Activated CD4-positive, alpha-beta T cell treated with anti-CD3 and anti-CD28 coated beads, Interleukin-2, amount 50 U/mL, for 24 hours (primary cell): ENCODE measurements around the gene FBXW10B.
"Not testable (repeated sequence)": the region's sequence is repeated elsewhere in the genome, so short reads cannot be mapped to it uniquely, and the experiment has no call there.

Source experiments
- DNase-seq, 2 donors: peaks; one replicate each; pipeline ENCODE4 v3.0.0-alpha.2; 2020; ENCODE audit warnings: low read depth in 1 of 2, low spot score in 1 of 2

Gene FBXW10B

GRCh38 chr17:15642505-15643251 lies 23.2 kb upstream of the FBXW10B start:
- DNase-seq = not testable (repeated sequence)

- not testable (repeated sequence) for DNase-seq
These were observed 22.5 kb upstream of the FBXW10B start for GRCh38 chr17:15642014-15642413.

GRCh38 chr17:15630930-15631453 lies 11.5 kb upstream of the FBXW10B start:
- not testable (repeated sequence) for DNase-seq

- DNase-seq = not testable (repeated sequence)
These were observed 10.5 kb upstream of the FBXW10B start for GRCh38 chr17:15629991-15630390.

GRCh38 chr17:15623661-15624209 lies 4.2 kb upstream of the FBXW10B start:
- DNase-seq = not testable (repeated sequence)

GRCh38 chr17:15623255-15623654 lies 3.8 kb upstream of the FBXW10B start:
- DNase-seq = not testable (repeated sequence)

- not testable (repeated sequence) for DNase-seq
These were observed 2.6 kb upstream of the FBXW10B start for GRCh38 chr17:15622124-15622523.

- not testable (repeated sequence) for DNase-seq
These were observed 2.7 kb downstream of the FBXW10B start for GRCh38 chr17:15616828-15617227.

GRCh38 chr17:15615850-15616249 lies 3.7 kb downstream of the FBXW10B start:
- DNase-seq = not testable (repeated sequence)

- DNase-seq = not testable (repeated sequence)
These were observed 6.4 kb downstream of the FBXW10B start for GRCh38 chr17:15613111-15613510.

GRCh38 chr17:15592960-15593359 lies 26.5 kb downstream of the FBXW10B start:
- not testable (repeated sequence) for DNase-seq

GRCh38 chr17:15591986-15592385 lies 27.5 kb downstream of the FBXW10B start:
- not testable (repeated sequence) for DNase-seq

- not testable (repeated sequence) for DNase-seq
These were observed 28.7 kb downstream of the FBXW10B start for GRCh38 chr17:15590844-15591243.

- DNase-seq = not testable (repeated sequence)
These were observed 29.7 kb downstream of the FBXW10B start for GRCh38 chr17:15589544-15590536.

GRCh38 chr17:15588017-15588416 lies 31.5 kb downstream of the FBXW10B start:
- DNase-seq = not testable (repeated sequence)

GRCh38 chr17:15583313-15583712 lies 36.2 kb downstream of the FBXW10B start:
- not testable (repeated sequence) for DNase-seq

- DNase-seq = not testable (repeated sequence)
These were observed 38.0 kb downstream of the FBXW10B start for GRCh38 chr17:15581462-15581861.

GRCh38 chr17:15576848-15577247 lies 42.7 kb downstream of the FBXW10B start:
- DNase-seq = not testable (repeated sequence)

- DNase-seq = not testable (repeated sequence)
These were observed 44.8 kb downstream of the FBXW10B start for GRCh38 chr17:15574660-15575059.

GRCh38 chr17:15573870-15574269 lies 45.6 kb downstream of the FBXW10B start:
- not testable (repeated sequence) for DNase-seq
